NB4 (cell line): Measurements from ENCODE around the gene TMEM17.
"Not testable (repeated sequence)": the region's sequence is repeated elsewhere in the genome, so short reads cannot be mapped to it uniquely, and the experiment has no call there.

Source experiments
- POLR2A ChIP-seq: IDR thresholded peaks from 2 replicates; pipeline ENCODE4 v1.6.1; 2011; ENCODE audit warnings: mild to moderate bottlenecking; ENCODE audit not compliant: insufficient read length; ENCODE audit errors: extremely low read depth
- TF ChIP-seq, protein P1 (sequence below): IDR thresholded peaks from one replicate; pipeline ENCODE4 v1.5.1; 2012; ENCODE audit warnings: low read depth, low read length

DNA sequence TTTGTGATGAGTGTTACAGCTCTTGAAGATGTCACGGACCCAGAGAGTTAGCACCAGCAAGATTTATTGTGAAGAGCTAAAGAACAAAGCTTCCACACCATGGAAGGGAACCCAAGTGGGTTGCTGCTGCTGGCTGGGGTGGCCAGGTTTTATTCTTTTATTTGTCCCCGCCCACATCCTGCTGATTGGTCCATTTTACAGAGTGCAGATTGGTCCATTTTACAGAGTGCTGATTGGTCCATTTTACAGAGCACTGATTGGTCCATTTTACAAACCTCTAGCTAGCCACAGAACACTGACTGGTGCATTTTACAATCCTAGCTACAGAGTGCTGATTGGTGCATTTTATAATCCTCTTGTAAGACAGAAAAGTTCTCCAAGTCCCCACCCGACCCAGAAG is 29.5 kb upstream of the TMEM17 start:
- TF ChIP-seq, protein P1, sequence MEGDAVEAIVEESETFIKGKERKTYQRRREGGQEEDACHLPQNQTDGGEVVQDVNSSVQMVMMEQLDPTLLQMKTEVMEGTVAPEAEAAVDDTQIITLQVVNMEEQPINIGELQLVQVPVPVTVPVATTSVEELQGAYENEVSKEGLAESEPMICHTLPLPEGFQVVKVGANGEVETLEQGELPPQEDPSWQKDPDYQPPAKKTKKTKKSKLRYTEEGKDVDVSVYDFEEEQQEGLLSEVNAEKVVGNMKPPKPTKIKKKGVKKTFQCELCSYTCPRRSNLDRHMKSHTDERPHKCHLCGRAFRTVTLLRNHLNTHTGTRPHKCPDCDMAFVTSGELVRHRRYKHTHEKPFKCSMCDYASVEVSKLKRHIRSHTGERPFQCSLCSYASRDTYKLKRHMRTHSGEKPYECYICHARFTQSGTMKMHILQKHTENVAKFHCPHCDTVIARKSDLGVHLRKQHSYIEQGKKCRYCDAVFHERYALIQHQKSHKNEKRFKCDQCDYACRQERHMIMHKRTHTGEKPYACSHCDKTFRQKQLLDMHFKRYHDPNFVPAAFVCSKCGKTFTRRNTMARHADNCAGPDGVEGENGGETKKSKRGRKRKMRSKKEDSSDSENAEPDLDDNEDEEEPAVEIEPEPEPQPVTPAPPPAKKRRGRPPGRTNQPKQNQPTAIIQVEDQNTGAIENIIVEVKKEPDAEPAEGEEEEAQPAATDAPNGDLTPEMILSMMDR: not testable (repeated sequence)
- TF ChIP-seq POLR2A: not testable (repeated sequence)
